Left ventricle myocardium inferior (tissue), 1 donor: Measurements from ENCODE around the gene GRIK4. TPM values are rescaled to one million over a fixed set of nuclear protein-coding genes. Genes with fewer than 3 reads are reported as not detected.

Experiments used
- DNase-seq: peaks from one replicate; pipeline ENCODE4 v3.0.0-alpha.2; 2020
- H3K27ac ChIP-seq: fragments of 200-600 bp; replicated peaks from 2 replicates; pipeline ENCODE4 v1.8.0; 2021
- H3K27me3 ChIP-seq: fragments of 200-600 bp; 2 replicates; pipeline ENCODE4 v1.8.0; 2021; ENCODE audit warnings: low read depth
- H3K36me3 ChIP-seq: fragments of 200-600 bp; 2 replicates; pipeline ENCODE4 v1.8.0; 2021
- H3K4me1 ChIP-seq: fragments of 200-600 bp; 2 replicates; pipeline ENCODE4 v1.8.0; 2021
- H3K4me3 ChIP-seq: fragments of 200-600 bp; 2 replicates; pipeline ENCODE4 v1.8.0; 2021; ENCODE audit warnings: mild to moderate bottlenecking, moderate library complexity
- H3K9me3 ChIP-seq: fragments of 200-600 bp; replicated peaks from 2 replicates; pipeline ENCODE4 v1.8.0; 2021
- intact Hi-C: fragments of 100-400 bp; cut with micrococcal nuclease; formaldehyde crosslinking; loops from one replicate; pipeline ENCODE4 v1.11.0; 2022
- total RNA-seq: library from RNA; stranded (reverse); fragmentation: NEBNext Ultra II Directional; extraction: Animal tissue kit (Norgen Biotek cat#: 25700); gene quantifications from one replicate; pipeline ENCODE4 v1.2.1, GENCODE V29; 2021
- TF ChIP-seq, protein P1 (sequence below): fragments of 200-600 bp; IDR thresholded peaks from 2 replicates; pipeline ENCODE4 v1.8.0; 2021; ENCODE audit warnings: antibody characterized with exemption, mild to moderate bottlenecking, borderline replicate concordance
- donor health status: DM: no; HTN: yes; CAD: no; lungs with severe emphysema.

The GRIK4 gene
- total RNA-seq, 1 donor from 2014 or later: 0.16 TPM

DNA sequence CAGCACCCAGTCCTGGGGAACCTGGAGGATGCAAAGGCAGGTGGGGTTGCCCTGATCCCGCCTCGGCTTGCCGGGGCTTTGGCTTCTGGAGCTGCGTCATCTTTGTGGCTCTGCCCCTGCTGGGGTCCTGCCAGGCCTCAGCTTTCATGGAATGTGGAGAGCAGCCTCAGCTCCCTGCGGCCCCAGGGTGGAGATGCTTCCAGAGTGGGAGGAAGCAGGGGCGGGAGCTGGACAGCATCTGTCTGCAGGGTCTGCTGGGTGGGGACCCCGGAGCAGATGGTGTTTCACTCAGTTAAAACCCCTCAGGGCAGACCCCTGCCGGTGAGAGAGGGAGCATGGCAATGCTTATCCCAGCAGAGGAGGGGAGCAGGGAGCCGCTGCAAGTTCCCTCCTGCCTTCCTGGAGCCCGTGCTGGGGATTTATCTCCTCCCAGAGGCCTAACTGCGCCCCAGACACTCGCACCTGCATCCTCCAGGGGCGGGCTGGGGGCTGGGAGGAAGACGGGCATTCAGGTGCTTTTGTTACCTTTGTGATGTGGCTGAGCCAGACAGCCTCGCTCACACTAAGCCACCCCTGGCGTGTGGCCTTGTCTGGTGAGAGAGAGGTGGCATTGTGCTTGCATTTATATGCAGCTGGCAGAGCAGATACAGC is 15.7 kb downstream of the GRIK4 start:
- no peaks in the 10 kb centered on the region for H3K36me3 ChIP-seq
- no peak overlapping the region for H3K27ac ChIP-seq
- H3K9me3 ChIP-seq: no peaks in the 10 kb centered on the region
- peaks cover 7% of the 10 kb centered on the region for H3K4me1 ChIP-seq
- DNase-seq: peak; percentile 36
- H3K27me3 ChIP-seq: peaks cover 93% of the 10 kb centered on the region
- TF ChIP-seq, protein P1, sequence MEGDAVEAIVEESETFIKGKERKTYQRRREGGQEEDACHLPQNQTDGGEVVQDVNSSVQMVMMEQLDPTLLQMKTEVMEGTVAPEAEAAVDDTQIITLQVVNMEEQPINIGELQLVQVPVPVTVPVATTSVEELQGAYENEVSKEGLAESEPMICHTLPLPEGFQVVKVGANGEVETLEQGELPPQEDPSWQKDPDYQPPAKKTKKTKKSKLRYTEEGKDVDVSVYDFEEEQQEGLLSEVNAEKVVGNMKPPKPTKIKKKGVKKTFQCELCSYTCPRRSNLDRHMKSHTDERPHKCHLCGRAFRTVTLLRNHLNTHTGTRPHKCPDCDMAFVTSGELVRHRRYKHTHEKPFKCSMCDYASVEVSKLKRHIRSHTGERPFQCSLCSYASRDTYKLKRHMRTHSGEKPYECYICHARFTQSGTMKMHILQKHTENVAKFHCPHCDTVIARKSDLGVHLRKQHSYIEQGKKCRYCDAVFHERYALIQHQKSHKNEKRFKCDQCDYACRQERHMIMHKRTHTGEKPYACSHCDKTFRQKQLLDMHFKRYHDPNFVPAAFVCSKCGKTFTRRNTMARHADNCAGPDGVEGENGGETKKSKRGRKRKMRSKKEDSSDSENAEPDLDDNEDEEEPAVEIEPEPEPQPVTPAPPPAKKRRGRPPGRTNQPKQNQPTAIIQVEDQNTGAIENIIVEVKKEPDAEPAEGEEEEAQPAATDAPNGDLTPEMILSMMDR: no peak
- intact Hi-C loops: no loop called here
- no peak overlapping the region for H3K4me3 ChIP-seq

DNA sequence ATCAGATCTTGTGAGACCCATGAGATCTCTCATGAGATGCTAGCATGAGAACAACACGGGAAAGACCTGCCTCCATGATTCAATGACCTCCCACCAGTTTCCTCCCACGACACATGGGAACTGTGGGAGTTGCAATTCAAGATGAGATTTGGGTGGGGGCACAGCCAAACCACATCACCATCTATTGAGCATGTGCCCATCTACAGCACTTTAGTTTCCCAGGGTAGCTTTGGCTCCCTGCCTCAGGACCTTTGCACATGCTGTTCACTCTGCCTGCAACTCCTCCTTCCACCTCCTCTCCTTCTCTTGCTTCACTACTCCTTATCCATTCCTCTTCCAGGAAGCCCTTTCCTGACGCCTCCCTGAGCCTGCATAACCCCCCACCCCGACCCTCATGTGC is 17.2 kb downstream of the GRIK4 start:
- Histone ChIP-seq H3K9me3 (no peaks in the 10 kb centered on the region), H3K4me1 (peaks cover 16% of the 10 kb centered on the region), H3K4me3 (no peak overlapping the region), H3K27me3 (peaks cover 92% of the 10 kb centered on the region), H3K27ac (no peak overlapping the region), H3K36me3 (no peaks in the 10 kb centered on the region)
- TF ChIP-seq, protein P1: no peak
- no peak for DNase-seq
- intact Hi-C loops: no loop called here

DNA sequence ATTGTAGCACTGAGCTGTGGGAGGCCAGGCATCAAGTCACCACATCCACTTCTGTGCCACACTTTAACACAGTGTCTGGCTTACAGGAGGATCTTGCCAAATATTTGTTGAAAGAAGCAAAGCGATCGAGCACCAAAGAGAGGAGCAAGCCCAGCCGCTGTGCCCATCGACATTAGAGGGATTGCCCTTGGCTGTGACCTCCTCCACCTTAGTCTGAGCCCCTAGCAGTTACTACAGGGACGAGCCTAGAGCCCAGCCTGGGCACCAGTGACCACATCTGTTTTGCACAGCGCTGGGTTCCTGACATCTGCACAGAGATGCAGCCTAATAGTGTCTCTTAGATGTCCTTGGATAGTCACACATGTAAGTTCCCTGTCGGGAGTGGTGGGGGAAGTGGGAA is 17.7 kb downstream of the GRIK4 start:
- H3K27ac ChIP-seq: no peak overlapping the region
- peaks cover 87% of the 10 kb centered on the region for H3K27me3 ChIP-seq
- no peaks in the 10 kb centered on the region for H3K36me3 ChIP-seq
- no peak for DNase-seq
- intact Hi-C loops: no loop called here
- no peak overlapping the region for H3K4me3 ChIP-seq
- H3K4me1 ChIP-seq: peaks cover 16% of the 10 kb centered on the region
- TF ChIP-seq, protein P1: no peak
- no peaks in the 10 kb centered on the region for H3K9me3 ChIP-seq

DNA sequence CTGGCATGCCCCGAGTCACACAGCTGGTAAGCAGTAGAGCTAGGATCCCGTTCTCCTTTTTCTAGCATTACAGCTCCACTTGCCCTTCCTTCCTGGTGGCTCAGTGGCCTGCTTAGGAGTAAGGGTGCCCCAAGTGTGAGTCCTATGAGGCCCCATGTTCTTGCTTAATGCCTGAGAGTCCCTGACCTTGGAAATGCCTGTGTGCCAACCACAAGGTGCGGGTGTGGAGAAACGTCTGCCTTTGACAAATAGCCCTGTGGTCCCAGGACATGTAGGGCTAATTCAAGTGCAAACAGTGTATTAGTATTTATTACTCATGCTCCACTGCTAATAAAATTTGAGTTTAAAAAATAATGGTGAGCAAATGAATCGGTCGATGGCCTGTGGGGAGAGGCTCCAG is 18.4 kb downstream of the GRIK4 start:
- intact Hi-C loops: no loop called here
- TF ChIP-seq, protein P1: no peak
- Histone ChIP-seq H3K27ac (no peak overlapping the region), H3K9me3 (no peaks in the 10 kb centered on the region), H3K4me3 (no peak overlapping the region), H3K4me1 (peaks cover 16% of the 10 kb centered on the region), H3K36me3 (no peaks in the 10 kb centered on the region), H3K27me3 (peaks cover 81% of the 10 kb centered on the region)
- no peak for DNase-seq

DNA sequence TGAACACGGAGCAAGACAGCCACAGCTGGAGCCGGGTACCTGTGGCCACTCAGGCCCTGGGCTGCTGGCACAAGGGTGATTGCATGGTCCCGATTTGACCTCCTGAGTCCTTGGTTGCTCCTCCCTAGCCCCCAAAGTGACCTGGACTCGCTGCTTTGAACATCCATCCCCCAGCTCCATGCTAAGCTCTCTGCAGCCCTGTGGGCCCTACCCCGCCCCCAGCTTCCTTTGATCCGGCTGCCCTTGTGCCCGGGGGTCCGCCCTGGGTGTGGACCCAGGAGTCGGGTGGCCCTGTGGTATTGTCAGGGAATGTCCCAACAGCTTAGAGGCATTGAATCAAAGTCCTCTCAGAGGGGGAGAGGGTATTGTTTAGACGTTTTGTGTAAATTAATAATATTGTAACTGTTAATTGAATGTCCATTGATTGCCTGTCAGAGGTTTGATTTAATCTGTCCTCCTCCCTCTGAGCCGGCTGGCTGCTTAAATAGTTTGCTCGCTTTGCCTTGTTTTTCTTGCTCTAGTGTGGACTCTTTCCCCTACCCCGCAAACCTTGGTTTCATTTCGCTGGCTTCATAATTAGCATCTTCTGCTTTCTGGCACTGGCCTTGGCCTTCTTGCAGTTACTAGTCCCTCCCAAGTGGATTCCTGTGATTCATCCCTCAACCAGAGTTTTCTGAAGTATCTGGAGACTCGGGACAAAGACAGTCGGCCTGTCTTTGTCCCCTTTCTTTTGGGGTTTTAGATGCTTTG is 20.7 kb downstream of the GRIK4 start:
- Histone ChIP-seq H3K27ac (no peak overlapping the region), H3K9me3 (no peaks in the 10 kb centered on the region), H3K4me1 (peaks cover 11% of the 10 kb centered on the region), H3K4me3 (no peak overlapping the region), H3K27me3 (peaks cover 57% of the 10 kb centered on the region), H3K36me3 (no peaks in the 10 kb centered on the region)
- intact Hi-C loops: no loop called here
- no peak for DNase-seq
- TF ChIP-seq, protein P1: no peak
